Erythroblast (primary cell): ENCODE measurements around the gene ZMIZ1.

ENCODE experiments used
- GATA1 ChIP-seq: IDR thresholded peaks from 2 replicates; pipeline ENCODE4 v1.6.1; 2011; ENCODE audit warnings: low read depth, mild to moderate bottlenecking, control low read depth, low read length, moderate library complexity
- POLR2A ChIP-seq: IDR thresholded peaks from 2 replicates; pipeline ENCODE4 v1.6.1; 2011; ENCODE audit warnings: mild to moderate bottlenecking, low read length

DNA sequence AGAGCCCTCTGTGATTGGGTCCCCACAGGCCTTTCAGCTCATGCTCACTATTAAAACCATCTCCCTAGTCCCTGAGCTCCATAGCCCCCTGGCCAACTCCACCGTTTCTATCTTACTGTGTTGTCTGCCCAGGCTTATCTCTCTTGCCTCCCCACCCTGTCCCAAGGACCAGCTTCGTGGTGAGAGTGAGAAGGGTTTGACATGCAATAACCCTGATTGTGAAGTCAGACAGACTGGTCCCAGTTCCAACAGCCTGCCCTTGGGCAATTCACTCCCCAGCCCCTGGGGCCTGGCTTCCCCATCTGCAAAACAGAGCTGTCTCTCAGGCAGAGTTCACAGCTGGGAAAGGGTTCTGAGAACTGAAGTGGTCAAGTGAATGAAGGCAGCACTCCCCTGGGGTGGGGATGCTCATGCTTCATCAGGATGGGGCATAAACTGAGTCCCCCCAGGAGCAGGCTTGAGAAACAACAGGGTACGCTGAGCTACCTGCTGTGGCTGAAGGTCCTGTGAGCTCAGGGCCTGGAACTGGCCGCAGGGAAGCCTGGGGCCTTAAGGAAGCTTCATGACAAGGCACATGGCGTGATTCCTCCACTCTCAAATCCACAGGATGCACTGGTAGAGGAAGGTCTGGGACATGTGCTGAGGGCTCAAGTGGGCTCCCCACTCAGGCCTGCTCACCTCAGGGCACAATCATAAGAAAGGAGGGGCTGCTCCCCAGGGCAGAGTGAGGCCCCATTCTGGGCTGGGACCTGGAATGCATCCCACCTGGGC is 276.7 kb downstream of the ZMIZ1 start:
- TF ChIP-seq POLR2A: no peak
- TF ChIP-seq GATA1: no peak
